UCSD-AML1 (cell line): Measurements from ENCODE around the gene FBN2.
"Not testable (repeated sequence)": the region's sequence is repeated elsewhere in the genome, so short reads cannot be mapped to it uniquely, and the experiment has no call there.

ENCODE experiments used
- DNase-seq: peaks from one replicate; lab custom pipeline; 2025; ENCODE audit not compliant: unreplicated experiment; lab: John Stamatoyannopoulos, UW

FBN2 gene

GRCh38 chr5:128480158-128480557, 57.9 kb downstream of the FBN2 start:
- DNase-seq, result no peak

- DNase-seq, result no peak
These were observed 59.4 kb downstream of the FBN2 start for GRCh38 chr5:128478386-128479368.

- DNase-seq, result no peak
These were observed 60.1 kb downstream of the FBN2 start for GRCh38 chr5:128477944-128478343.

GRCh38 chr5:128475693-128476092, 62.4 kb downstream of the FBN2 start:
- DNase-seq, result no peak

- no peak for DNase-seq
These were observed 65.1 kb downstream of the FBN2 start for GRCh38 chr5:128472919-128473318.

- no peak for DNase-seq
These were observed 66.0 kb downstream of the FBN2 start for GRCh38 chr5:128472036-128472435.

GRCh38 chr5:128470663-128471062, 67.4 kb downstream of the FBN2 start:
- no peak for DNase-seq

GRCh38 chr5:128469912-128470311, 68.1 kb downstream of the FBN2 start:
- no peak for DNase-seq

- no peak for DNase-seq
These were observed 71.1 kb downstream of the FBN2 start for GRCh38 chr5:128466980-128467379.

- no peak for DNase-seq
These were observed 71.5 kb downstream of the FBN2 start for GRCh38 chr5:128466554-128466953.

GRCh38 chr5:128464596-128464995, 73.4 kb downstream of the FBN2 start:
- DNase-seq, result no peak

GRCh38 chr5:128462330-128462729, 75.7 kb downstream of the FBN2 start:
- no peak for DNase-seq

- not testable (repeated sequence) for DNase-seq
These were observed 80.7 kb downstream of the FBN2 start for GRCh38 chr5:128457147-128457915.

GRCh38 chr5:128455841-128456361, 82.1 kb downstream of the FBN2 start:
- no peak for DNase-seq

GRCh38 chr5:128453121-128453520, 84.9 kb downstream of the FBN2 start:
- DNase-seq, result no peak

- DNase-seq, result not testable (repeated sequence)
These were observed 90.8 kb downstream of the FBN2 start for GRCh38 chr5:128447224-128447623.

- no peak for DNase-seq
These were observed 96.1 kb downstream of the FBN2 start for GRCh38 chr5:128441941-128442350.

GRCh38 chr5:128441165-128441564, 96.9 kb downstream of the FBN2 start:
- no peak for DNase-seq

- DNase-seq, result no peak
These were observed 101.3 kb downstream of the FBN2 start for GRCh38 chr5:128436749-128437188.

GRCh38 chr5:128435861-128436260, 102.2 kb downstream of the FBN2 start:
- DNase-seq, result no peak

GRCh38 chr5:128434993-128435392, 103.1 kb downstream of the FBN2 start:
- no peak for DNase-seq
